HUES48 (cell line): Measurements from ENCODE around the gene NFE2L3.

ENCODE experiments used
- H3K27ac ChIP-seq: one replicate; pipeline ENCODE4 v1.7.0; 2013; ENCODE audit warnings: low read depth, low read length, inconsistent platforms
- H3K27me3 ChIP-seq: 2 replicates; pipeline ENCODE4 v1.6.1; 2013; ENCODE audit warnings: mild to moderate bottlenecking, low read length; ENCODE audit not compliant: control insufficient read depth, insufficient read depth
- H3K36me3 ChIP-seq: 2 replicates; pipeline ENCODE4 v1.6.1; 2013; ENCODE audit warnings: low read length; ENCODE audit not compliant: control insufficient read depth, insufficient read depth
- H3K4me1 ChIP-seq: 2 replicates; pipeline ENCODE4 v1.6.1; 2013; ENCODE audit warnings: mild to moderate bottlenecking, low read length; ENCODE audit not compliant: control insufficient read depth, insufficient read depth
- H3K4me3 ChIP-seq: 2 replicates; pipeline ENCODE4 v1.5.1; 2013; ENCODE audit warnings: mild to moderate bottlenecking, low read depth, low read length
- H3K9ac ChIP-seq: 2 replicates; pipeline ENCODE4 v1.6.1; 2013; ENCODE audit warnings: mild to moderate bottlenecking, low read depth, low read length, moderate library complexity
- H3K9me3 ChIP-seq: 2 replicates; pipeline ENCODE4 v1.6.1; 2013; ENCODE audit warnings: low read length; ENCODE audit not compliant: control insufficient read depth, insufficient read depth

NFE2L3 gene

GRCh38 chr7:26195867-26196657, 44.1 kb downstream of the NFE2L3 start:
- H3K36me3 ChIP-seq = peaks cover 88% of the 10 kb centered on the region
- H3K27me3 ChIP-seq = no peaks in the 10 kb centered on the region
- peak overlapping the region; percentile 82 for H3K4me3 ChIP-seq
- H3K4me1 ChIP-seq = peaks cover 21% of the 10 kb centered on the region; the same call in 1 of the 2 replicates
- H3K27ac ChIP-seq = no peak overlapping the region
- H3K9ac ChIP-seq = no peak overlapping the region
- H3K9me3 ChIP-seq = no peaks in the 10 kb centered on the region

GRCh38 chr7:26197153-26198115, 45.4 kb downstream of the NFE2L3 start:
- Histone ChIP-seq H3K4me3 (peak overlapping the region; percentile 82), H3K36me3 (peaks cover 74% of the 10 kb centered on the region), H3K4me1 (peaks cover 21% of the 10 kb centered on the region; the same call in 1 of the 2 replicates), H3K9ac (peak overlapping the region; percentile 98), H3K9me3 (no peaks in the 10 kb centered on the region), H3K27ac (peak overlapping the region; percentile 26), H3K27me3 (no peaks in the 10 kb centered on the region)

GRCh38 chr7:26198133-26198780, 46.3 kb downstream of the NFE2L3 start:
- H3K27ac ChIP-seq = no peak overlapping the region
- H3K36me3 ChIP-seq = peaks cover 68% of the 10 kb centered on the region
- H3K27me3 ChIP-seq = no peaks in the 10 kb centered on the region
- no peaks in the 10 kb centered on the region for H3K9me3 ChIP-seq
- H3K9ac ChIP-seq = peak overlapping the region; percentile 98
- H3K4me3 ChIP-seq = peak overlapping the region; percentile 82
- H3K4me1 ChIP-seq = peaks cover 21% of the 10 kb centered on the region; the same call in 1 of the 2 replicates

GRCh38 chr7:26198781-26199169, 46.8 kb downstream of the NFE2L3 start:
- H3K36me3 ChIP-seq = peaks cover 68% of the 10 kb centered on the region
- H3K9me3 ChIP-seq = no peaks in the 10 kb centered on the region
- peak overlapping the region; percentile 82 for H3K4me3 ChIP-seq
- no peak overlapping the region for H3K27ac ChIP-seq
- H3K27me3 ChIP-seq = no peaks in the 10 kb centered on the region
- peak overlapping the region; percentile 98 for H3K9ac ChIP-seq
- H3K4me1 ChIP-seq = peaks cover 24% of the 10 kb centered on the region; the same call in 1 of the 2 replicates

- H3K9ac ChIP-seq = peak overlapping the region; percentile 98
- no peaks in the 10 kb centered on the region for H3K9me3 ChIP-seq
- H3K4me1 ChIP-seq = peaks cover 30% of the 10 kb centered on the region; the same call in 1 of the 2 replicates
- peaks cover 68% of the 10 kb centered on the region for H3K36me3 ChIP-seq
- peak overlapping the region; percentile 82 for H3K4me3 ChIP-seq
- peak overlapping the region; percentile 98 for H3K27ac ChIP-seq
- H3K27me3 ChIP-seq = no peaks in the 10 kb centered on the region
Measured at GRCh38 chr7:26199301-26200037, 47.5 kb downstream of the NFE2L3 start.

- H3K9me3 ChIP-seq = no peaks in the 10 kb centered on the region
- no peaks in the 10 kb centered on the region for H3K27me3 ChIP-seq
- peaks cover 33% of the 10 kb centered on the region for H3K4me1 ChIP-seq
- peak overlapping the region; percentile 82 for H3K4me3 ChIP-seq
- H3K36me3 ChIP-seq = peaks cover 67% of the 10 kb centered on the region
- peak overlapping the region; percentile 98 for H3K27ac ChIP-seq
- H3K9ac ChIP-seq = peak overlapping the region; percentile 98
Measured at GRCh38 chr7:26200038-26200443, 48.0 kb downstream of the NFE2L3 start.

GRCh38 chr7:26200444-26201246, 48.6 kb downstream of the NFE2L3 start, which contains the start of gene HNRNPA2B1:
Gene HNRNPA2B1, minus strand, starts transcription at chr7:26200746. Its CDS starts 169 bp downstream, at chr7:26200577.
- Histone ChIP-seq H3K4me3 (peak within 1 kb of the TSS; percentile 82), H3K4me1 (peaks cover 36% of the 10 kb centered on the region), H3K9ac (peak within 1 kb of the TSS; percentile 98), H3K36me3 (peaks cover 67% of the 10 kb centered on the region), H3K9me3 (no peaks in the 10 kb centered on the region), H3K27ac (peak within 1 kb of the TSS; percentile 99), H3K27me3 (no peaks in the 10 kb centered on the region)

GRCh38 chr7:26201247-26202018, 49.4 kb downstream of the NFE2L3 start, which contains the start of gene CBX3:
Gene CBX3, plus strand, starts transcription at chr7:26201745. Its CDS starts 1,254 bp downstream, at chr7:26202999.
- peak within 1 kb of the TSS; percentile 98 for H3K9ac ChIP-seq
- peaks cover 67% of the 10 kb centered on the region for H3K36me3 ChIP-seq
- H3K4me1 ChIP-seq = peaks cover 31% of the 10 kb centered on the region
- H3K27me3 ChIP-seq = no peaks in the 10 kb centered on the region
- H3K27ac ChIP-seq = peak within 1 kb of the TSS; percentile 99
- H3K9me3 ChIP-seq = no peaks in the 10 kb centered on the region
- peak within 1 kb of the TSS; percentile 82 for H3K4me3 ChIP-seq
